ENCODE data around the gene SRC.
"Not testable (repeated sequence)": the region's sequence is repeated elsewhere in the genome, so short reads cannot be mapped to it uniquely, and the experiment has no call there.

SRC gene

DNA sequence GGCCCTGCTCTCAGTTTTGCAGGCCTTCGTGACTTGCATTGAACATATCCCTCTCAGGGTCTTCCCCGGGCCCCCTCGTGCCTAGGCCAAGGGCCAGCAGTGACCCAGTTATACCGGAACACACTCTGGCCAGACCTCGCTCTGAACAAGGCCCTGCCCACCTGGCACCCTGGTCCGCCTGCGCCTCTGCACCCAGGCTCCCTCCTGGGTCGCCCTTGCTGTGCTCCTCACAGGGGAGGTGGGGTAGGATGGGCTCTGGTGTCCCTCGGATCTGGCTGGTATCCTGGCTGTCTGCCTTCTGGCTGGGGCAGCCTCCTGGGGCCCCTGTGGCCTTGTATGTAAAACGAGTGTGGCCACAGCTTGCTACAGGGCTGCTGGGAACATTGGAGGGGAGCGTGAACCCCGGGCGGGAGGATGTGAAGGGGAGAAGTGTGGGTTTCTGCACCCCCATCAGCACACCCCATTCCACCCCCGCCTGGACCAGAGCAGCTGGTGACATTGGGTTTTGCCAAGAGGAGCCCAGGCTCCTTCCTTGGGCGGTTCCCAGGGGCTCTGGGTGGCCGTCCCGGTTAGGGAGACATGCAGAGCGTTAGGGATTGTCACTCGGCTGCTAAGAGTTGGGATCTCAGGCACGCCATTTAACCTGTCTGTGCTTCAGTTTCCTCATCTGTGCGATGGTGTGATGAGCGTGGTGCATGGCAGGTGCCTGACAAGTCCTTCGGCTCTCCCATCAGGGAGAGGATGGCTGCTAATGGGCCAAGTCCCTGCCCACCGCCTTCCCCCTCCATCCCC, 17.5 kb downstream of the SRC start:
- DNase-seq (ENCODE audit: low read depth in 2 of 2) = no peak

- no peak for DNase-seq (ENCODE audit: low read depth in 2 of 2)
Observed at GRCh38 chr20:37364013-37364926, 18.3 kb downstream of the SRC start.

DNA sequence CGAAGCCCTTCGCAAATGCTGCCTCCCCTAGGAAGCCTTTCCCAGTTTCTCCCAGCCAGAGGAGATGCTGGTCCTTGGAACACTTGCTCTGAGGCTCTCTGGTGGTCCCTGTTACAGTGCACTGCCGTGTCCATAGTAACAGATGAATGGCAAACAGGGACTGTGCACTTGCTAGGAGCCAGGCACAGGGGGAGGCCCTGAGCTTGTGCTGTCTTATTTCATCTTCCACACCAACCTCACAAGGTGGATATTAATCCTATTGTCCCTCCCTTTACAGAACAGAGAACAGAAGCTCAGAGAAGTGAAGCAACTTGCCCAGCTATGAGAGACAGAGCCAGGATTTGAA, 19.0 kb downstream of the SRC start:
- no peak for DNase-seq (ENCODE audit: low read depth in 2 of 2)

- DNase-seq (ENCODE audit: low read depth in 2 of 2) = no peak
Observed at GRCh38 chr20:37365760-37366638, 20.1 kb downstream of the SRC start.

DNA sequence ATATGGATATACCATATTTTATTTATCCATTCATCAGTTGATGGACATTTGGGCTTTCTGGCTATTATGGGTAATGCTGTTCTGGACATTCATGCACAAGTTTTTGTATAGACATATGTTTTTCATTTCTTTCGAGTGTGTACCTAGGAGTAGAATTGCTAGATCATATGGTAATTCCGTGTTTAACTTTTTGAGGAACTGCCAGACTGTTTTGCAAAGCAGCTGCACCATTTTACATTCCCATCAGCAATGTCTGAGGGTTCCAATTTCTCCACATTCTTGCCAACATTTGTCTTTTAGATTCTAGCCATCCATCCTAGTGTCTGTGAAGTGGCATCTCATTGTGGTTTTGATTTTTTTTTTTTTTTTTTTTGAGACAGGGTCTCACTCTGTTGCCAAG, 20.8 kb downstream of the SRC start:
- DNase-seq (ENCODE audit: low read depth in 2 of 2) = peak; percentile 51 to 54

GRCh38 chr20:37369846-37370245, 23.9 kb downstream of the SRC start:
- no peak for DNase-seq (ENCODE audit: low read depth in 2 of 2)

- not testable (repeated sequence) for DNase-seq (ENCODE audit: low read depth in 2 of 2)
Observed at GRCh38 chr20:37371845-37372244, 25.9 kb downstream of the SRC start.

GRCh38 chr20:37372441-37372840, 26.5 kb downstream of the SRC start:
- no peak for DNase-seq (ENCODE audit: low read depth in 2 of 2)

- DNase-seq (ENCODE audit: low read depth in 2 of 2) = no peak
Observed at GRCh38 chr20:37373020-37373598, 27.2 kb downstream of the SRC start.

DNA sequence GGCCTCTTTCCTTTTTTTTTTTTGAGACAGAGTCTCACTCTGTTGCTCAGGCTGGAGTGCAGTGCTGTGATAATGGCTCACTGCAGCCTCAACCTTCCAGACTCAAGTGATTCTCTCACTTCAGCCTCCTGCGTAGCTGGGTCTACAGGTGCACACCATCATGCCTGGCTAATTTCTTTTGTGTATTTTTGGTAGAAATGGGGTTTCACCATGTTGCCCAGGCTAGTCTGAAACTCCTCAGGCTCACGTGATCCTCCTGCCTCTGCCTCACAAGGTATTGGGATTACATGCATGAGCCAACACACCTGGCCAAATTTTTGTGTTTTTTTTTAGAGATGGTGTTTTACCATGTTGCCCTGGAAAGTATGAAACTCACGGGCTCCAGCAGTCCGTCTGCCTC, 29.3 kb downstream of the SRC start:
- DNase-seq (ENCODE audit: low read depth in 2 of 2) = no peak

DNA sequence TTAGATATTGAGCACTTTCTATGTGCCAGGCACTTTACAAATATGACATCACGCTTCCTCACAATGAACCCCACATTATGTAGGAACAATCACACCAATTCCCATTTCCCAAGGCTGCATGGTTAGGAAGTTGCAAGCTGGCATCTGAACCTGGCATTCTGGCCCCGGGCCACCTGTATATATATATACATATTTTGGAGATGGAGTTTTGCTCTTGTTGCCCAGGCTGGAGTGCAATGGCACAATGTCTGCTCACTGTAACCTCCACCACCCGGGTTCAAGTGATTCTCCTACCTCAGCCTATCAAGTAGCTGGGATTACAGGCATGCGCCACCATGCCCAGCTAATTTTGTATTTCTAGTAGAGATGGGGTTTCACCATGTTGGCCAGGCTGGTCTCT, 30.4 kb downstream of the SRC start:
- DNase-seq (ENCODE audit: low read depth in 2 of 2) = no peak

DNA sequence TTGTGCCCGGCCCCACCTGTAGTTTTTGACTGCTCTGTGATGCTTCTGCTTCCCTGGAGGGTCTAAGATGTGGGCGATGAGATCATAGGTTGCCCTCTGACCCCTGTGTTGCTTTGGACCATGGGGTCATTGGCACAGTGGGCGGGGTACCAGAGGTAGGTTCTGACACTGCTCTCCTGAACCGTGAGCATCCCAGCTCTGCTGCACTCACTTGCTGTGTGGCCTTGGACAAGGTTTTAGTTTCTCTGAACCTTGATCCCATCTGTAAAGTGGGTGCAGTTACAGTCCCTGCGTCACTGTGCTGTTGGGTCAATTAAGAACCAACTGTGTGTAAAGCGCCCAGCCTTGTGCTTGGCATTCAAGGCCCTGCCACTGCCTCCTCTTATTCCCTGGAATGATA, 30.9 kb downstream of the SRC start:
- no peak for DNase-seq (ENCODE audit: low read depth in 2 of 2)

GRCh38 chr20:37377346-37378081, 31.6 kb downstream of the SRC start:
- no peak for DNase-seq (ENCODE audit: low read depth in 2 of 2)

GRCh38 chr20:37378420-37378784, 32.5 kb downstream of the SRC start:
- no peak for DNase-seq (ENCODE audit: low read depth in 2 of 2)

- DNase-seq (ENCODE audit: low read depth in 2 of 2) = no peak
Observed at GRCh38 chr20:37378785-37379598, 33.1 kb downstream of the SRC start.

DNA sequence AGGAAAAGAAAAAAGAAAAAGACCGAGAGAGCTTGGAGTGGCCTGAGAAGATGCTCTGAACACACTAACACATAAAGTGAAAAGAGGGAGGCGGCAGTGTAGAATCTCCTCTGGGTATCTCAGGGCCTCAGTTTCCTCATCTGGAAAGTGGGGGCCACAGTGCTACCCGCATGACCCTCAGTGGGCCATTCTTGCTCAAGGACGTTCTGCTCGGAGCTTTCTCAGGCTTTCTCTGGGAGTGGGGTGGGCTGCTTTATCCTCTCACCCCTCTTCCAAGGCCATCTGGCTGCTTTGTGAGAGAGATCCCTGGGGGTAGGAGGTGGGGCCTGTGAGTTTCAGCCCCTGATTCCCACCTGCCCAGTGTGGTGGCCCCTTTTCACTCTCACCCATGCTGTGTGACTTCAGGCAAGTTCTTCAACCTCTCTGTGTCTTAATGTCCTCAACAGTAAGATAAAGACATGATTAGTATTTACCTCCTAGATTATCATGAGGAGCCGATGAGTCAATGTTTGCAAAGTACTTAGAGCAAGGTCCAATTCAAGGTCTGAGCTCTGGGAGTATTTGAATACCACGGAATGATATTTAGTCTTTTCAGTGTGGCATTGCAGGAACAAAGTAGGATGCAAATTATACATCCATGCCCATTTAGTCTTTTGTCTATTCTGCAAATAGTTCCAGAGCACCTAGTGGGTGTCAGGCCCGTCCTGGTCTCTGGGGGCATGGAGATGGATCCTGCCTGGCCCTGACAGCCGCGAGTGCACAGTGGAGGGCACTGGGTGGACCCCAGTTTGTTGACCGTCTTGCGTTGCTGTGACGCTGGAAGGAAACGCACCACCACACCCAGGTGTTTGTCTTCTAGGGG, 34.3 kb downstream of the SRC start:
- DNase-seq (ENCODE audit: low read depth in 2 of 2) = no peak

DNA sequence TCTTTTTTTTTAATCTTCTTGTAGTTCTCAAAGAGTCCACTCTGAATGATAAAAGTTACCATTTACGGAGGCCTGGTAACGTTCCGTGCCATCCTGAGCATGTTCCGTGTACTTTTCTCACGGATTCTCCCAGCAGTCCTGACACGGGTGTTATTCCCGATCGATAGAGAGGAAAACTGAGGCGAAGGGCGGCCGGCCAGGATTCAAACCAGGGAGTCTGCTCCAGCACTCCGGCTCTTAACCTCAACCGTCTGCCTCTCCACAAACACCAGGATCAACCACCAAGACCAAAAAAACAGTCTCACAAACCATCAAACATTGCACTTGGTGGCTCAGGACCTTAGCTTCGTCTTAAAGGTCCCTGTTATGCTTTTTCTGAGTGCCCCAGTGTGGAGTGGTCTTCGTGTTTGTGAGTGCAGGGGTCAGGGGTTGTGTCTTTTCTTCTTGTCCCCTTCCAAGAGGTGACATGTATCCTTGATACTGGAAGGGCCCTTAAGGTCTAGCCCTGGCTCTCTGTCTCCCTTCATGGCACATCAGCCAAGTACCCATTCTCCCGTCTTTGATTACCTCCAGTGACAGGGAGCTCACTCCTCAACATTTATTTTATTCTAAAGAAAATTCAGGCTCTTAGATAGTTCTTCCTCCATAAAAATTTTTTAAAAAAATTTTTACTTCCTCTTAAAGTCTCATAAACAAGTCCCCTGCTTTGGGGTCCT, 35.1 kb downstream of the SRC start:
- no peak for DNase-seq (ENCODE audit: low read depth in 2 of 2)

DNA sequence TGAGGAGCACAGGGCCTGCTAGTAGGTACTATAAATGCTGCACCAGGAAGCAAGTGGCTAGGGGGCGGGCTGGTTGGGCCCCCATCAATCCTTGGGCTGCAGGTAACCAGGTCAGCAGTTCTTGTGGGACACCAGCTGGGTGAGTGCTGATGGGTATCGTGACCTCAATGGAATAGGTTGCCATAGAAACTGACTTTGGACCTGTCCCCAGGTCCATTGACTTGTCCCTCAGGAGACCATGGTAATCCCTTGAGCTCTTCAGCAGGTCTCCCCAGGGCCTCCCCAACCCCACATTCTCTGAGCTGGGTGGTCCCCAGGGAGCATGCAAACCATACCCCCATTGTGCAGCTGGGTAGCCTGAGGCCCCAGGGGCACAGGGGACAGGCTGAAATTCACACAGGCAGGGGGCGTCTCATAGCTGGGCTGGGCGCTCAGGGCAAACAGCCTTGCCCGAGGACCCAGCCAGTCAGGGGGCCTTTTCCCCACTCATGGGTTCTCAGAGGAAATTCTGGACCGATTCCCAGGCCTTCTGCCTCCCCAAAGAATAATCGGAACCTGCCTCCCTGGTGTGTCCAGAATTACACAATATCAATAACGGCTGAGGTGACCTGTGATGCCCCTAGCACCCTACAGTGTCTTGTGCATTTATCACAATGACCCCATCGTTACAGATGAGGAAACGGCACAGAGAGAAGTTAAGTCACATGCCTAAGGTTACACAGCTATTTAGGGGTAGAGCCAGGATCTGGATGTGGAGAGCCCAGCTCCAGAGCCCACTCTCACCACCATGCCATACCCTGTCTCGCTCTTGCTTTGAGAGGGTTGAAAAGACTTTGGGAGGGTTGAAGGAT, 35.9 kb downstream of the SRC start:
- DNase-seq (ENCODE audit: low read depth in 2 of 2) = no peak

All from fibroblast of skin of left biceps (primary cell).